DMS 273 treated with DMSO at 0.1 percent for 48 hours (cell line): ENCODE results near the gene GNB1.
A peak's percentile ranks its signal among the peaks of the same experiment; 100 is the strongest.
"Not testable (repeated sequence)": the region's sequence is repeated elsewhere in the genome, so short reads cannot be mapped to it uniquely, and the experiment has no call there.

Source experiments
- DNase-seq: peaks from one replicate; lab custom pipeline; 2025; lab: John Stamatoyannopoulos, UW

Gene GNB1

GRCh38 chr1:1858382-1859086, 32.4 kb downstream of the GNB1 start:
- DNase-seq, result peak; percentile 68

GRCh38 chr1:1857096-1857703, 33.7 kb downstream of the GNB1 start:
- DNase-seq, result no peak

- DNase-seq, result not testable (repeated sequence)
These were observed 34.7 kb downstream of the GNB1 start for GRCh38 chr1:1856161-1856560.

GRCh38 chr1:1853593-1854257, 37.2 kb downstream of the GNB1 start:
- no peak for DNase-seq

- no peak for DNase-seq
These were observed 38.1 kb downstream of the GNB1 start for GRCh38 chr1:1852619-1853414.

- no peak for DNase-seq
These were observed 43.0 kb downstream of the GNB1 start for GRCh38 chr1:1847890-1848289.

- peak; percentile 51 for DNase-seq
These were observed 43.6 kb downstream of the GNB1 start for GRCh38 chr1:1847061-1847850.

GRCh38 chr1:1846386-1846918, 44.4 kb downstream of the GNB1 start:
- no peak for DNase-seq

- no peak for DNase-seq
These were observed 48.3 kb downstream of the GNB1 start for GRCh38 chr1:1842360-1843146.

GRCh38 chr1:1841575-1841995, 49.3 kb downstream of the GNB1 start:
- DNase-seq, result no peak

GRCh38 chr1:1839311-1839965, 51.4 kb downstream of the GNB1 start:
- DNase-seq, result no peak

GRCh38 chr1:1836119-1836518, 54.8 kb downstream of the GNB1 start:
- DNase-seq, result no peak

GRCh38 chr1:1835546-1835945, 55.3 kb downstream of the GNB1 start:
- DNase-seq, result no peak

GRCh38 chr1:1833916-1834325, 57.0 kb downstream of the GNB1 start:
- DNase-seq, result no peak

- DNase-seq, result no peak
These were observed 57.4 kb downstream of the GNB1 start for GRCh38 chr1:1833456-1833855.

- no peak for DNase-seq
These were observed 58.1 kb downstream of the GNB1 start for GRCh38 chr1:1832820-1833219.

- DNase-seq, result no peak
These were observed 58.7 kb downstream of the GNB1 start for GRCh38 chr1:1832166-1832565.

- no peak for DNase-seq
These were observed 63.6 kb downstream of the GNB1 start for GRCh38 chr1:1827089-1827848.

GRCh38 chr1:1826356-1827088, 64.4 kb downstream of the GNB1 start:
- no peak for DNase-seq
